GM10266 (cell line): ENCODE results near the gene SHTN1.

ENCODE experiments used
- DNase-seq: peaks from one replicate; pipeline ENCODE4 v3.0.0; 2012; ENCODE audit errors: extremely low spot score
- TF ChIP-seq, protein P1 (sequence below): IDR thresholded peaks from 2 replicates; pipeline ENCODE4 v1.5.1; 2012; ENCODE audit warnings: mild to moderate bottlenecking, low read depth; ENCODE audit not compliant: control insufficient read depth, insufficient read depth; ENCODE audit errors: missing control alignments

Gene SHTN1

DNA sequence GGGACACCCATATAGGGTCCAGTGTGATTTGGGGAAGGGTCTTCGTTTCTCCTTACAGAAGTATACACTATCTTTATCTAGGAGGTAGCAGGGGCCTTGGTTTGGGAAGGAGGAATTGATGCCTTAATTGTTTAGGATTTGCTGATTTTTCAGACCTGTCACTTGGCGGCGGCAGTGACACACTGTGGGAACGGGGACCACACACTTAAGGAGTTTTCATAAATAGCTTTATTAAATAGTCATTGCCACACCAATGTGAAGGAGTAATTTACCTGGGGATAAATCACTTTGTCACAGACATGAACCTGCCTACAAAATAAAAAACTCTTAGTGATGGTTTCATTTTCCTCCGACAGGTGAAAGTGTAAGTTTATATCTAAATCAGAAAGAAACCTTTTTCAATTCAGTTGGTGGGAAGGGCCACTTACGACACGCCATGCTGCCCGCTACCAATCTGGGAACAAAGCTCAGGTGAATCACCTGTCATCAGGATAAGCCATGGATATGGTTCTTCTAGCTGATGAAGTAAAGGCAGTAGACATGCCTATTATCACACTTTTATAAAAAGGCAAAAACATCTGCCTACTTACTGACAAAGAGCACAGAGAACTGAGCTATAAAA lies 168.0 kb downstream of the SHTN1 start:
- no peak for DNase-seq
- TF ChIP-seq, protein P1, sequence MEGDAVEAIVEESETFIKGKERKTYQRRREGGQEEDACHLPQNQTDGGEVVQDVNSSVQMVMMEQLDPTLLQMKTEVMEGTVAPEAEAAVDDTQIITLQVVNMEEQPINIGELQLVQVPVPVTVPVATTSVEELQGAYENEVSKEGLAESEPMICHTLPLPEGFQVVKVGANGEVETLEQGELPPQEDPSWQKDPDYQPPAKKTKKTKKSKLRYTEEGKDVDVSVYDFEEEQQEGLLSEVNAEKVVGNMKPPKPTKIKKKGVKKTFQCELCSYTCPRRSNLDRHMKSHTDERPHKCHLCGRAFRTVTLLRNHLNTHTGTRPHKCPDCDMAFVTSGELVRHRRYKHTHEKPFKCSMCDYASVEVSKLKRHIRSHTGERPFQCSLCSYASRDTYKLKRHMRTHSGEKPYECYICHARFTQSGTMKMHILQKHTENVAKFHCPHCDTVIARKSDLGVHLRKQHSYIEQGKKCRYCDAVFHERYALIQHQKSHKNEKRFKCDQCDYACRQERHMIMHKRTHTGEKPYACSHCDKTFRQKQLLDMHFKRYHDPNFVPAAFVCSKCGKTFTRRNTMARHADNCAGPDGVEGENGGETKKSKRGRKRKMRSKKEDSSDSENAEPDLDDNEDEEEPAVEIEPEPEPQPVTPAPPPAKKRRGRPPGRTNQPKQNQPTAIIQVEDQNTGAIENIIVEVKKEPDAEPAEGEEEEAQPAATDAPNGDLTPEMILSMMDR = no peak

DNA sequence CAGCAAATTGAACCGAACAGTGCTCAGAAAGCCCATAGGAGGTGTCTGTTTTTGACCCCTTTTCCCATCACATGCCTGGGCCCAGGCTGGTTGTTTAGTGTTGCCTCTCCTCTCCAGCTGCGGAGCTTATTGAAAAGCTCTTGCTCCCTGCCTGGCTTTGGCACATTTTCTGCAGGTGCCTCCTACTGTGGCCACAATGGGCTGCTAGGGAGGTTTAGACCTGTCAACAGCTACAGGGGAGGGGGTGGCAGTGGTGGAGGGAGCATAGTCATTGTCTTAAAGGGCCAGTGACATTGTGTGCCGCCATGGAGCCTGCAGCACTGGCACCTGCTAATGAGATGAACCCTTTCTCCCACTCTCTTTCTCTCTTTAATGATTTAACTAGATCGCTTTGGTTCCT lies 168.9 kb downstream of the SHTN1 start:
- no peak for DNase-seq
- TF ChIP-seq, protein P1 = no peak

DNA sequence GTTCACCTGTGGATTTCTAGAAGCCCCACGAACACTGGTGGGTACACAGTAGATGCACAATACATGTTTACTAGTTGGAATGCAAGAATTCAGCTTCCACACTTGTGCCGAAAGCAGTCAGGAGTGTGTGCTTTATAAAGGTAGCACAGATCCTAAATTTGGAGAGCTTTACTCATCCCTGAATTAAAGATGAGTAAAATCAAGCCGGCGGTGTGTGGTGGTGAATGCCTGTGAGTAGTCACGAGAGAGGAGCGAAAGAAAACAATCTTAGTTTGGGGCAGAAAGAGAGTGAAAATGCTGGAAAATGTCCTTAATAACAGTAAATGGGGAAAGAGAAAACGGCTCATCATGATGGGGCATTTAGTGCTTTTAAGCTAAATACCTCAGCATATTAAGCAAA lies 169.3 kb downstream of the SHTN1 start:
- no peak for DNase-seq
- TF ChIP-seq, protein P1 = no peak

DNA sequence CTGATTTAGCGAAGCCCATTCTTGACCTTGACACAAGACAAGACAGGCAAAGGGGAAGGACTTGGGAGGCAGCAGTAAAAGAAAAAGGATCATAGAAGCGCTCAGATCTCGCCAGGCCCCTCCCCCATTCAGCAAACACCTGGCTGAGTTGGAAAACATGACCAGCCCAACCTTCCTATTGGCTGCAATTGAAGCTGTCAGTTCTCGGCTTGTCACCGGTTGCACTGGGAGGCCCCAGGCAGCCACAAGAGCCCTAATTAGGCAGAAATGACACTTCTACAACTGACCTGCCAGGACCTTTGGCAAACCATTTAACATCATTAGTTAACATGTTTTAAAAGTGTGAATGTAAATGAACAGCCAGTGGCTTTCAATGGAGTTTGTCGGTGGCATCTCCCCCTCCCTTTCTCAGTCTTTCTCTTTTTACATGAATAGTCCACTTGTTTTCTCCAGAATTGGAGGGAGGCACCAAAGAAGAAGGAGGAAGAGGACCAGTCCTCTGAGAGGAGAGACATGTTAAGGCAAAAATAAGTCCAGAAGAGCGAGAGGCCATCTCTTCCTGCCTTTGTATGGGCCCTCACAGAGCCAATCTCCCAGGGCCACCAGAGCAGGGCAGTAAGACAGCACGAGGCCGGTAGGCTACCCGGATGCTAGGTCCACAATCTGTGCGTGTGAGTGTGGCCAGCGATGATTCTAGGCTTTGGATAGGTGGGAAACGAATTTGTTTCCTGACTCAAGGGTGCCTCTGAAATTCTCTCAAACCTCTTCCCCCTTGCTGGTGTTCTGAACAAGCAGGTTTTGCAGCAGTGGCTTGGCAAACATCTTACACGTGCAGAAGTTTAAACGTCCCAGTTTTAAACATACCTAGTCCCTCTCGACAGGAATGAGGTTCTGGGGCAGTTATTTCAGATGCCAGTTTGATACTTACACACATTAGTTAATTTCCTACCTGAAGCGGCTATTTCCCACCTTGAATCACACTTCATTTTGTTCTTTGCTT lies 170.7 kb downstream of the SHTN1 start:
- DNase-seq = no peak
- TF ChIP-seq, protein P1 = no peak

DNA sequence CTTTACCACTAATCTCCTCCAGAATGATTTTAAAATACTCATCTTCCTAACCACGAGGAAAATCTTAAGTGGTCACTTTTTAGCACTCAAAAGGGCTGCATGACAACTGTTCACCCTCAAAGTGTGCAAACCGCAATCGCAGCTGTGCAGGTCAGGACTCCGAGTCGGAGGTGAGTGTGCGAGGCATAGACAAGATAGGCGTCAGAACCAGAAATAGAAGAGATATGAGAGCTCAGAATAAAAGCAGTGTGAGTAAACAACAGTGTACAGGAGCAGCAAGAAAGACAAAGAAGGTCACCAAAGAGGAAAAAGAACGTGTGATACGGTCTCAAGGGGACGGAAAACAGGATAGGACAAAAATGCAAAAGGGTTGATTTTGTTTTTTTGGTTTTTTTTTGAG lies 173.2 kb downstream of the SHTN1 start:
- DNase-seq = no peak
- TF ChIP-seq, protein P1 = no peak
